Chondrocyte (in vitro differentiated cells): ENCODE data around the gene PIK3CB. TPM values are rescaled to one million over a fixed set of nuclear protein-coding genes. Genes with fewer than 3 reads are reported as not detected.
"Not testable (repeated sequence)": the region's sequence is repeated elsewhere in the genome, so short reads cannot be mapped to it uniquely, and the experiment has no call there.

ENCODE experiments used
- DNase-seq: peaks from one replicate; pipeline ENCODE4 v3.0.0; 2021; ENCODE audit warnings: mixed read lengths, low spot score
- H3K27ac Mint-ChIP-seq: one replicate; pipeline ENCODE4 v1.8.0; 2021; ENCODE audit warnings: mild to moderate bottlenecking, moderate library complexity, mixed read lengths; ENCODE audit not compliant: unreplicated experiment
- H3K27me3 Mint-ChIP-seq: 2 replicates; pipeline ENCODE4 v1.8.0; 2021; ENCODE audit warnings: low read depth, mixed read lengths
- H3K36me3 Mint-ChIP-seq: 2 replicates; pipeline ENCODE4 v1.8.0; 2021; ENCODE audit warnings: low read depth, mixed read lengths
- H3K4me1 Mint-ChIP-seq: 2 replicates; pipeline ENCODE4 v1.8.0; 2021; ENCODE audit warnings: low read depth, mild to moderate bottlenecking, mixed read lengths
- H3K4me3 Mint-ChIP-seq: one replicate; pipeline ENCODE4 v1.8.0; 2021; ENCODE audit warnings: mild to moderate bottlenecking, moderate library complexity, mixed read lengths; ENCODE audit not compliant: unreplicated experiment
- H3K9me3 Mint-ChIP-seq: 2 replicates; pipeline ENCODE4 v1.8.0; 2021; ENCODE audit warnings: low read depth, mixed read lengths
- total RNA-seq: library from RNA; stranded (reverse); gene quantifications from 3 replicates; pipeline ENCODE4 v1.2.1, GENCODE V29; 2021
- TF ChIP-seq, protein P1 (sequence below): fragments of 200-600 bp; sonication (generic); IDR thresholded peaks from 2 replicates; pipeline ENCODE4 v1.5.0; 2021; ENCODE audit warnings: antibody characterized with exemption, mild to moderate bottlenecking, moderate library complexity

Gene PIK3CB
- total RNA-seq, 1 donor from 2014 or later, result 19.5 TPM

- Mint-ChIP-seq H3K4me3 (no peak overlapping the region), H3K9me3 (no peaks in the 10 kb centered on the region), H3K4me1 (peaks cover 19% of the 10 kb centered on the region), H3K27me3 (no peaks in the 10 kb centered on the region), H3K27ac (no peak overlapping the region), H3K36me3 (no peaks in the 10 kb centered on the region)
- no peak for DNase-seq
- TF ChIP-seq, protein P1, sequence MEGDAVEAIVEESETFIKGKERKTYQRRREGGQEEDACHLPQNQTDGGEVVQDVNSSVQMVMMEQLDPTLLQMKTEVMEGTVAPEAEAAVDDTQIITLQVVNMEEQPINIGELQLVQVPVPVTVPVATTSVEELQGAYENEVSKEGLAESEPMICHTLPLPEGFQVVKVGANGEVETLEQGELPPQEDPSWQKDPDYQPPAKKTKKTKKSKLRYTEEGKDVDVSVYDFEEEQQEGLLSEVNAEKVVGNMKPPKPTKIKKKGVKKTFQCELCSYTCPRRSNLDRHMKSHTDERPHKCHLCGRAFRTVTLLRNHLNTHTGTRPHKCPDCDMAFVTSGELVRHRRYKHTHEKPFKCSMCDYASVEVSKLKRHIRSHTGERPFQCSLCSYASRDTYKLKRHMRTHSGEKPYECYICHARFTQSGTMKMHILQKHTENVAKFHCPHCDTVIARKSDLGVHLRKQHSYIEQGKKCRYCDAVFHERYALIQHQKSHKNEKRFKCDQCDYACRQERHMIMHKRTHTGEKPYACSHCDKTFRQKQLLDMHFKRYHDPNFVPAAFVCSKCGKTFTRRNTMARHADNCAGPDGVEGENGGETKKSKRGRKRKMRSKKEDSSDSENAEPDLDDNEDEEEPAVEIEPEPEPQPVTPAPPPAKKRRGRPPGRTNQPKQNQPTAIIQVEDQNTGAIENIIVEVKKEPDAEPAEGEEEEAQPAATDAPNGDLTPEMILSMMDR, result no peak
Measured at GRCh38 chr3:138827222-138827621, 7.5 kb downstream of the PIK3CB start.

DNA sequence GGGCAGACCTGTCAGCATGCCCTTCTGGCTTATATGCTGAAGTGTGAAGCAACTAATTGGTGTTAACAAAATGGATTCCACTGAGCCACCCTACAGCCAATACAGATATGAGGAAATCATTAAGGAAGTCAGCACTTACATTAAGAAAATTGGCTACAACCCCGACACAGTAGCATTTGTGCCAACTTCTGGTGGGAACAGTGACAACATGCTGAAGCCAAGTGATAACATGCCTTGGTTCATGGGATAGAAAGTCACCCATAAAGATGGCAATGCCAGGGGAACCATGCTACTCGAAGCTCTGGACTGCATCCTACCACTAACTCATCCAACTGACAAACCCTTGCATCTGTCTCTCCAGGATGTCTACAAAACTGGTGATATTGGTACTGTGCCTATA, 9.4 kb downstream of the PIK3CB start:
- H3K36me3 Mint-ChIP-seq, result no peaks in the 10 kb centered on the region
- TF ChIP-seq, protein P1, result no peak
- DNase-seq, result no peak
- H3K27ac Mint-ChIP-seq, result no peak overlapping the region
- no peaks in the 10 kb centered on the region for H3K27me3 Mint-ChIP-seq
- H3K4me1 Mint-ChIP-seq, result peaks cover 19% of the 10 kb centered on the region
- H3K9me3 Mint-ChIP-seq, result no peaks in the 10 kb centered on the region
- no peak overlapping the region for H3K4me3 Mint-ChIP-seq

GRCh38 chr3:138824114-138824506, 10.6 kb downstream of the PIK3CB start:
- H3K4me1 Mint-ChIP-seq, result peaks cover 18% of the 10 kb centered on the region
- TF ChIP-seq, protein P1, result no peak
- no peaks in the 10 kb centered on the region for H3K9me3 Mint-ChIP-seq
- no peaks in the 10 kb centered on the region for H3K36me3 Mint-ChIP-seq
- H3K27ac Mint-ChIP-seq, result peak overlapping the region; percentile 77
- no peak overlapping the region for H3K4me3 Mint-ChIP-seq
- no peak for DNase-seq
- H3K27me3 Mint-ChIP-seq, result no peaks in the 10 kb centered on the region

DNA sequence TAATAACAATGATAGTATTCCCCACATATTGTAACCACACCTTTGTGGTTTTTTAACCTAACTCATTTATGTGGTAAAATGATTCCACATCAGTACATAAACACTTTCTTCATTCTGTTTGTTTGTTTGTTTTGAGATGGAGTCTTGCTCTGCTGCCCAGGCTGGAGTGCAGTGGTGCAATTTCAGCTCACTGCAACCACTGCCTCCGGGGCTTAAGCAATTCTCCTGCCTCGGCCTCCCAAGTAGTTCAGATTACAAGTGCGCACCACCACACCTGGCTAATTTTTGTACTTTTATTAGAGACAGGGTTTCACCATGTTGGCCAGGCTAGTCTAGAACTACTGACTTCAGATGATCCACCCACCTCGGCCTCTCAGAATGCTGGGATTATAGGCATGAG, 14.3 kb downstream of the PIK3CB start:
- H3K27ac Mint-ChIP-seq, H3K9me3 Mint-ChIP-seq, H3K4me3 Mint-ChIP-seq, DNase-seq, H3K36me3 Mint-ChIP-seq, H3K27me3 Mint-ChIP-seq: not testable (repeated sequence)
- H3K4me1 Mint-ChIP-seq, result peaks cover 18% of the 10 kb centered on the region

GRCh38 chr3:138818185-138818860, 16.4 kb downstream of the PIK3CB start:
- Mint-ChIP-seq H3K27ac (no peak overlapping the region), H3K36me3 (no peaks in the 10 kb centered on the region), H3K9me3 (no peaks in the 10 kb centered on the region), H3K4me3 (no peak overlapping the region), H3K27me3 (no peaks in the 10 kb centered on the region), H3K4me1 (peaks cover 8% of the 10 kb centered on the region)
- TF ChIP-seq, protein P1, result no peak
- DNase-seq, result no peak

GRCh38 chr3:138817695-138818094, 17.0 kb downstream of the PIK3CB start:
- Mint-ChIP-seq H3K4me3 (no peak overlapping the region), H3K9me3 (no peaks in the 10 kb centered on the region), H3K4me1 (peaks cover 5% of the 10 kb centered on the region), H3K27ac (no peak overlapping the region), H3K36me3 (no peaks in the 10 kb centered on the region), H3K27me3 (no peaks in the 10 kb centered on the region)
- TF ChIP-seq, protein P1, result no peak
- DNase-seq, result no peak
